ENCODE data around the gene CD24.

- no peak for TF ChIP-seq POLR2A (IDR thresholded peaks at IDR 0.05; ENCODE audit: low read length)
- TF ChIP-seq GATA1 (IDR thresholded peaks at IDR 0.05; ENCODE audit: low read depth, low read length), result no peak
Measured at GRCh38 chr6:106964954-106965353, 9.6 kb downstream of the CD24 start.
